ENCODE data around the gene PIGL.

PIGL gene

DNA sequence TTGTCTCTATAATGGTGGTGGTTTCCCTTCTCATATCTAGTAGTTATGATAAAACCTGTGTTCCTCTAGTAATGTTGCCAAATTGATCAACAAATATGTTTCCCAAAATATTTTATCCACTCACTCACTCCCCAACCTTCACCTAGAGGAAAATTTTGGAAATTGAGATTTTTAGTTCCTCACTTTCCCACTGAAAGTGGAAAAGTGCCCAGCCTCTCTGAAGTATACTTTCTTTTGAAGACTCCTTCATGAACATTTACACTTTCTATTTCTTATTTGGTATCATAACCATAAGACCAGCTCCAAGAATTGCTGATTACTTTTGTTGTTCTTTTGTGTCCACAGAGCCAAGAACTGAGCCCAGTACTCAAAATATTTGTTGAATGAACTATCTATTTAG, 141.4 kb downstream of the PIGL start:
- Histone ChIP-seq H3K4me3 (ENCODE audit: low read depth in 1 of 2, low read length in 1 of 2) (no peak overlapping the region), H3K4me1 (ENCODE audit: control insufficient read depth in 1 of 2, insufficient read depth in 1 of 2, low read depth in 1 of 2, low read length in 1 of 2) (peaks cover 4% of the 10 kb centered on the region in 2 experiments), H3K9me3 (no peaks in the 10 kb centered on the region), H3K27ac (no peak overlapping the region), H3K36me3 (no peaks in the 10 kb centered on the region), H3K27me3 (peaks cover 28% of the 10 kb centered on the region)
- TF ChIP-seq, protein P1, sequence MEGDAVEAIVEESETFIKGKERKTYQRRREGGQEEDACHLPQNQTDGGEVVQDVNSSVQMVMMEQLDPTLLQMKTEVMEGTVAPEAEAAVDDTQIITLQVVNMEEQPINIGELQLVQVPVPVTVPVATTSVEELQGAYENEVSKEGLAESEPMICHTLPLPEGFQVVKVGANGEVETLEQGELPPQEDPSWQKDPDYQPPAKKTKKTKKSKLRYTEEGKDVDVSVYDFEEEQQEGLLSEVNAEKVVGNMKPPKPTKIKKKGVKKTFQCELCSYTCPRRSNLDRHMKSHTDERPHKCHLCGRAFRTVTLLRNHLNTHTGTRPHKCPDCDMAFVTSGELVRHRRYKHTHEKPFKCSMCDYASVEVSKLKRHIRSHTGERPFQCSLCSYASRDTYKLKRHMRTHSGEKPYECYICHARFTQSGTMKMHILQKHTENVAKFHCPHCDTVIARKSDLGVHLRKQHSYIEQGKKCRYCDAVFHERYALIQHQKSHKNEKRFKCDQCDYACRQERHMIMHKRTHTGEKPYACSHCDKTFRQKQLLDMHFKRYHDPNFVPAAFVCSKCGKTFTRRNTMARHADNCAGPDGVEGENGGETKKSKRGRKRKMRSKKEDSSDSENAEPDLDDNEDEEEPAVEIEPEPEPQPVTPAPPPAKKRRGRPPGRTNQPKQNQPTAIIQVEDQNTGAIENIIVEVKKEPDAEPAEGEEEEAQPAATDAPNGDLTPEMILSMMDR (IDR thresholded peaks at IDR 0.05), result no peak

DNA sequence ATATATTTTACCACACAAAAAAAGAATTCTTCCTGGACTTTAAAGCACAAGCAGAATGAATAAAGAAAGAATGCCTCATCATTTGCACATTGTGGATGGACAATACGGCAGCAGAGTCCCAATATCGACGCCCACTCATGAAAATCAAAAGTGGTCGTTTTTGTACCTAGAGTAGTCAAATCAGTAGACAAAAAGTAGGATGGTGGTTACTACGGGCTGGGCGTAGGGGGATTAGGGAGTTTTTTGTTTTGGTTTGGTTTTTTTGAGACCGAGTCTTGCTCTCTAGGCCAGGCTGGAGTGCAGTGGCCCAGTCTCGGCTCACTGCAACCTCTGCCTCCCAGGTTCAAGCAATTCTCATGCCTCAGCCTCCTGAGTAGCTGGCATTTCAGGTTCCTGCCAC, 144.9 kb downstream of the PIGL start:
- H3K27ac ChIP-seq, result no peak overlapping the region

DNA sequence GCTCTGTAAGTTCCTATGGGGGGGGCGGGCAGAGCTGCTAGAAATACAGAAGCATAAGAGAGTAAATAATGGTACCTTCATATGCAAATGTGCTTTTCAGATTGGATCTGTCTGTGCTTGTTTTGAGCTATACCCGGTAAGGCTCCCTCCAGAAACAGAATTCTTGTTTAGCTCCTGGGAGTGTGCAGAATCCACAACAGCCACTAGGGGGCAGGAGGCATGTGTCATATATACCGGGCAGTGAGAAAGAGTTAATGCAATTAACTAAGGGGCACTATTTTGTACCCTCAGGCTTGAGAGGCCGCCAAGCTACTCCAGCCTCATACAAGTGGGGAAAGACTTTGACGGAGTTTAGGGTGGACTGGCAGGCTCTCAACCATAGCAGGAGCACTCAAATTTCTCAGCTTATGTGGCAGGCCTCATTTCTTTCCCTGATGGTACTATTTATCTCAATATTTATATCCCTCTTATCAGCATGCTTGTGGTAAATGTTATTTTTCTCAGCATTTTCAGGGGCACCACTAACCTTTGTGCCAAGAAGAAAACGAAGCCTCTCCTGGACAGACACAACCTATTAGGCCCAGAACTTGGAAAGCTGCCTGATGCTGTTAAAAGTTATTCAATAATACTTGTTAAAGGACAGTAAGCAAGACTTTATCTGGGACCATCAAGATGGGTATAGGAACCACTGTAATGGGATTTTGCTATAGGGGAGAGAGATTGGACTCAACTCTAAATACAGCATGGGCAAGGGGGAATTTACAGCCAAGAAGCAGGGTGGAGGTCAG, 146.9 kb downstream of the PIGL start:
- Histone ChIP-seq H3K36me3 (no peaks in the 10 kb centered on the region), H3K4me3 (ENCODE audit: low read depth in 1 of 2, low read length in 1 of 2) (no peak overlapping the region), H3K4me1 (ENCODE audit: control insufficient read depth in 1 of 2, insufficient read depth in 1 of 2, low read depth in 1 of 2, low read length in 1 of 2) (no peaks in the 10 kb centered on the region), H3K9me3 (no peaks in the 10 kb centered on the region), H3K27me3 (no peaks in the 10 kb centered on the region), H3K27ac (no peak overlapping the region)
- TF ChIP-seq, protein P1 (IDR thresholded peaks at IDR 0.05), result peak; percentile 88

More for the DNA sequence above, 144.9 kb downstream of the PIGL start:
- H3K27me3 ChIP-seq, result peaks cover 4% of the 10 kb centered on the region
- no peak overlapping the region for H3K4me3 ChIP-seq (ENCODE audit: low read depth in 1 of 2, low read length in 1 of 2)
- H3K36me3 ChIP-seq, result no peaks in the 10 kb centered on the region
- no peaks in the 10 kb centered on the region for H3K4me1 ChIP-seq (ENCODE audit: control insufficient read depth in 1 of 2, insufficient read depth in 1 of 2, low read depth in 1 of 2, low read length in 1 of 2)
- no peaks in the 10 kb centered on the region for H3K9me3 ChIP-seq
- TF ChIP-seq, protein P1 (IDR thresholded peaks at IDR 0.05), result no peak

DNA sequence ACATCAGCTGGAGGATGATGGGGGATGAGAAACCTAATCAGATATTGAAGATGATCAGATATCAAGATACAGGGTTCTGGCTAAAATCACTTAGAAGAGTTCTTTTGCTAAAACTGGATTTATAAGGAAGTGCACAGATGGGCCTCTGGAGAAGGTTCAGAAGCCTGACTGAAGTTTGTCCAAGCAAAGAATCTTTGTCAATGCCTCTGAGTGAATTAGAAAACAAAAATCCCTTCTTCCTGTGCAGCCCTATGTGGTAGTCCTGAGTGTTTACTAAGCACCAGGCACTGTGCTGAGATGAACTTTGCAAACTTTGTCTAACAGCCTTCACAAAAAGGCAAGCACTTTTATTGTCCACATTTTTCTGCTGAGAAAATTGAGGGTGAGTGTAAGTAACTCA, 147.6 kb downstream of the PIGL start:
- TF ChIP-seq, protein P1 (IDR thresholded peaks at IDR 0.05), result no peak
- no peaks in the 10 kb centered on the region for H3K9me3 ChIP-seq

DNA sequence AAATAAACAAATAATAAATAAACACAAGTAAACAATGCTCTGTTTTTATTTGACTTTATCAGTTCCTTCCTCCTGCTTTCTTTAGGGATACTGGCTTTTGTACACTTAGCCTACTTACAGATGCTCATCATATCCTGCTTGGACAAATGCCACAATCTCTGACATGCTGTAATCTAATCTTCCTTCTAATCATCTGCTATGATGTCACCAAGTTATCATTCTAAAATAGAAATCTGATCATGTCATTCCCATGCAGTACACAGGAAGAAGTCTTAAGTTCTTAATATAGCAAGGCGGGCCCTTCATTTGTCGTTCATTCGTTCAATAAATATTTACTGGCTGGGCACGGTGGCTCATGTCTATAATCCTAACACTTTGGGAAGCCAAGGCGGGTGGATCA, 154.7 kb downstream of the PIGL start:
- TF ChIP-seq, protein P1 (IDR thresholded peaks at IDR 0.05), result no peak
- Histone ChIP-seq H3K9me3 (no peaks in the 10 kb centered on the region), H3K4me3 (ENCODE audit: low read depth in 1 of 2, low read length in 1 of 2) (no peak overlapping the region), H3K27ac (no peak overlapping the region), H3K27me3 (no peaks in the 10 kb centered on the region), H3K36me3 (no peaks in the 10 kb centered on the region), H3K4me1 (ENCODE audit: control insufficient read depth in 1 of 2, insufficient read depth in 1 of 2, low read depth in 1 of 2, low read length in 1 of 2) (no peaks in the 10 kb centered on the region)

More for the DNA sequence above, 147.6 kb downstream of the PIGL start:
- H3K36me3 ChIP-seq, result no peaks in the 10 kb centered on the region
- H3K4me3 ChIP-seq (ENCODE audit: low read depth in 1 of 2, low read length in 1 of 2), result no peak overlapping the region
- H3K27me3 ChIP-seq, result no peaks in the 10 kb centered on the region
- H3K27ac ChIP-seq, result no peak overlapping the region
- no peaks in the 10 kb centered on the region for H3K4me1 ChIP-seq (ENCODE audit: control insufficient read depth in 1 of 2, insufficient read depth in 1 of 2, low read depth in 1 of 2, low read length in 1 of 2)
